Measurements from ENCODE around the gene PTPRT.

- TF ChIP-seq POLR2A (IDR thresholded peaks at IDR 0.05) (no peak), CTCF (IDR thresholded peaks at IDR 0.05) (no peak)
Measured at GRCh38 chr20:42097741-42098140, 1092.0 kb downstream of the PTPRT start.
